Astrocyte of the cerebellum (primary cell): Measurements from ENCODE around the gene GLTP.

Experiments
- DNase-seq: peaks from one replicate; pipeline ENCODE4 v3.0.0-alpha.2; 2011; ENCODE audit warnings: low read depth
- H3K4me3 ChIP-seq: 2 replicates; pipeline ENCODE4 v1.5.1; 2011; ENCODE audit warnings: mild to moderate bottlenecking, low read depth, low read length, moderate library complexity
- in situ Hi-C: cut with HindIII; loops from 2 replicates; pipeline ENCODE4 v1.10.0; 2017; ENCODE audit warnings: low sequenced_read_pairs
- TF ChIP-seq, protein P1 (sequence below): IDR thresholded peaks from 2 replicates; pipeline ENCODE4 v1.5.1; 2012; ENCODE audit warnings: low read length, low read depth, moderate library complexity, mild to moderate bottlenecking; ENCODE audit errors: missing control alignments

GLTP gene

GRCh38 chr12:109814600-109815150, 65.7 kb downstream of the GLTP start:
- DNase-seq: no peak
- H3K4me3 ChIP-seq: no peak overlapping the region
- TF ChIP-seq, protein P1, sequence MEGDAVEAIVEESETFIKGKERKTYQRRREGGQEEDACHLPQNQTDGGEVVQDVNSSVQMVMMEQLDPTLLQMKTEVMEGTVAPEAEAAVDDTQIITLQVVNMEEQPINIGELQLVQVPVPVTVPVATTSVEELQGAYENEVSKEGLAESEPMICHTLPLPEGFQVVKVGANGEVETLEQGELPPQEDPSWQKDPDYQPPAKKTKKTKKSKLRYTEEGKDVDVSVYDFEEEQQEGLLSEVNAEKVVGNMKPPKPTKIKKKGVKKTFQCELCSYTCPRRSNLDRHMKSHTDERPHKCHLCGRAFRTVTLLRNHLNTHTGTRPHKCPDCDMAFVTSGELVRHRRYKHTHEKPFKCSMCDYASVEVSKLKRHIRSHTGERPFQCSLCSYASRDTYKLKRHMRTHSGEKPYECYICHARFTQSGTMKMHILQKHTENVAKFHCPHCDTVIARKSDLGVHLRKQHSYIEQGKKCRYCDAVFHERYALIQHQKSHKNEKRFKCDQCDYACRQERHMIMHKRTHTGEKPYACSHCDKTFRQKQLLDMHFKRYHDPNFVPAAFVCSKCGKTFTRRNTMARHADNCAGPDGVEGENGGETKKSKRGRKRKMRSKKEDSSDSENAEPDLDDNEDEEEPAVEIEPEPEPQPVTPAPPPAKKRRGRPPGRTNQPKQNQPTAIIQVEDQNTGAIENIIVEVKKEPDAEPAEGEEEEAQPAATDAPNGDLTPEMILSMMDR: no peak
- in situ Hi-C loops: no loop called here

DNA sequence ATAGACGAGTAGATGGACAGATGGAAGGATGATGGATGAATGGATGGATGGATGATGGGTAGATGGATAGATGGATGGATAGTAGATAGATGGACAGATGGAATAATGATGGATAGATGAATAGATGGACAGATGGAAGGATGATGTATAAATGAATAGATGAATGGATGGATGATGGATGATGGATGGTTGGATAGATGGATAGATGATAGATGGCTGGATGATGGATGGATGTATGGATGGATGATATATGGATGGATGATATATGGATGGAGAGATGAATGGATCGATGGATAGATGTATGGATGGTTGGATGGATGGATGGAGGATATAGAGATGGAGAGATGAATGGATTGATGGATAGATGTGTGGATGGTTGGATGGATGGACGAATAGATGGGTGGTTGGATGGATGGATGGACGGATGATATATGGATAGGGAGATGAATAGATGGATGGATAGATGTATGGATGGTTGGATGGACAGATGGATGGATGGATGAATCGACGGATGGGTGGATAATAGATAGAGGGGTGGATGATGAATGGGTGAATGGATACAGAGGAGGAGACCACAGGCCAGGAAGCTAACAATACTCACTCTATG, 66.4 kb downstream of the GLTP start:
- in situ Hi-C loops: no loop called here
- H3K4me3 ChIP-seq: no peak overlapping the region
- DNase-seq: no peak
- TF ChIP-seq, protein P1: no peak

DNA sequence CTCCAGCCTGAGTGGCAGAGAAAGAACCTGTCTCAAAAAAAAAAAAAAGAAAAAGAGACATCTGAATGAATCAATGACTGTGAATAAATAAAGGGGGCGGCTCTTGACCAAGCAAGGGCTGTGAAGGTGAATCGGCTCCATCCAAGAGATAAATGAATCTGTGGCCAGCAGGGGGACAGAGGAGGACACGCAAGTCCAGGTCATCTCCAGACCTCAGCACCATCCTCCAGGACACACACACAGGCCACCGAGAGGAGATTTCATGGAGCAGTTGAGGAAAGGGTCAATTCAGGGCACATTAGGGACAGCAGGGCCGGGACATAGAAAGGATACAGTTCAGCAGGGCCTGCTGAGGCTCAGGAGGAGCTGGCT, 68.7 kb downstream of the GLTP start:
- TF ChIP-seq, protein P1: no peak
- in situ Hi-C loops: no loop called here
- DNase-seq: no peak
- H3K4me3 ChIP-seq: no peak overlapping the region

DNA sequence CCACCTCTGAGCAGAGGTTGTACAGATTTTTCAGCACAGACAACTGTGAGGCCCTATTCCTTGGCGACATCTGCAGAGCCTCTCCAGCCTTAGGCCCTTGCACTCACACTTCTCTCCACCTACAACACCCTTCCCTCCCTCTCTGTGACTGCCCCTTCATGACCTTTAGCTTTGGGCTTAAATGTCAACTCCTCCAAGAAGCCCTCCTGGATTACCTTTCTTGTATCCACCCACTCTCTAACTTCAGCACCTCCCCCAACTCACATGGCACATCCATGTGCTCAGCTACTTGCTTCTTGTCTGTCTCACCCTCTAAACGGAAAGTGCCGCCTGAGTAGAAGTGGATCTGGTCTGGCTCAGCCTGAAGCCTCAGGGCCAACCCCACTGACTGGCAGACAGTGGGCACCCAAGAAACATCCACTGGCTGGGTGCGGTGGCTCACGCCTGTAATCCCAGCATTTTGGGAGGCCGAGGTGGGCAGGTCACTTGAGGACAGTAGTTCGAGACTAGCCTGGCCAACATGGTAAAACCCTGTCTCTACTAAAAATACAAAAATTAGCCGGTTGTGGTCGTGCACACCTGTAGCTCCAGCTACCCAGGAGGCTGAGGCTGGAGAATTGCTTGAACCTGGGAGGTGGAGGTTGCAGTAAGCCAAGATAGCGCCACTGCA, 69.3 kb downstream of the GLTP start:
- no peak for DNase-seq
- in situ Hi-C loops: no loop called here
- no peak overlapping the region for H3K4me3 ChIP-seq
- TF ChIP-seq, protein P1: no peak

GRCh38 chr12:109808876-109809646, 71.3 kb downstream of the GLTP start:
- TF ChIP-seq, protein P1: no peak
- H3K4me3 ChIP-seq: no peak overlapping the region
- in situ Hi-C loops: no loop called here
- DNase-seq: no peak

DNA sequence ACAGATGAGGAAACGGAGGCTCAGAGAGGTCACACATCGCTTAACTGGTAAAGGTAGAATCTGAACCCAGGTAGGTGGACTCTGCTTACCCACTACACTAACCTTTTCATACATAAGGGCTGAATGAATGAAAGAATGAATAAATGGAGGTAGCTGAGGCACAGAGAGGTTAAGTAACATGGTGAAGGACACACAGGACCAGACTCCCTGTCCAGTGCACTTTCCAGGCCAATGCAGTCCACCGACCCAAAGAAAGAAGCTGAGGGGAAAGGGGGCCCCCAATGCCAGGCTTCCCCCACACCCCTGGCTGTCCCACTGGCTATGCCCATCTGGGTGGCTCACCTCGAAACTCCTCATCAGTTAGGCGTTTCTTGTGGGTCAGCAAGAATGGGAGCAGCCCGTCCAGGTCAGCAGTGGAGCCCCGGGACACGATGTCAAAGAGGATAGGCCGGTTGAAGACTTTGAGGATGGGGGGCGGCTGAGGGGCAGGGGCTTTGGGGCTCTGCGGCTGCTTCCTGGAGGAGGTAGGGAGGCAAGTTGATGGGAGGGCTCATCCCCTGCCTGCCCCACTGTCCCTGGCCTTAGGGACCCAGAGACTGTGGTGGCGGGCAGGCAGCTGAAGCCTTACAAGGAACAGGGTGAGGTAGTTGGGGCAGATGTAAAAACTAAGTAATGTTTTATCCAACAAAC, 72.2 kb downstream of the GLTP start:
- no peak for DNase-seq
- in situ Hi-C loops: no loop called here
- TF ChIP-seq, protein P1: no peak
- H3K4me3 ChIP-seq: no peak overlapping the region
